ENCODE data around the gene CACNA1C.

DNA sequence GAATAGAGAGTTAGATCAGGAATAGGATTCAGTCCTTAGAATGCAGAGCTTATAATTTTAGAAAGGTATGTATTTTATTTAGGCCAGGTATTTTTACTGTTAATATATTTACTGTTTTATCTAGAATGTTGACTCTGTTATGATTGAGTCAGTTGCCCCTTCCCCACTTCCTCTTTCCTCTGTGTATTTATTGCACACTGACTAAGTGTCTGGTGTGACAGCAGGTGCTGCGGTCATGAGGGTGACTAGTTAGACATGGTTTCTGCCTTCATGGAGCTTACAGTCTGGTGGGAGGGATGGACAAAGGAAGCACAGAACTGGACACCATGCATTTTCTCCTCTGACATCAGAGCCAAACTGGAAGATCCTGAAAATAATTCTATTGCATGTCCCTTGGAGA lies 159.8 kb downstream of the CACNA1C start:
- TF ChIP-seq, protein P1, sequence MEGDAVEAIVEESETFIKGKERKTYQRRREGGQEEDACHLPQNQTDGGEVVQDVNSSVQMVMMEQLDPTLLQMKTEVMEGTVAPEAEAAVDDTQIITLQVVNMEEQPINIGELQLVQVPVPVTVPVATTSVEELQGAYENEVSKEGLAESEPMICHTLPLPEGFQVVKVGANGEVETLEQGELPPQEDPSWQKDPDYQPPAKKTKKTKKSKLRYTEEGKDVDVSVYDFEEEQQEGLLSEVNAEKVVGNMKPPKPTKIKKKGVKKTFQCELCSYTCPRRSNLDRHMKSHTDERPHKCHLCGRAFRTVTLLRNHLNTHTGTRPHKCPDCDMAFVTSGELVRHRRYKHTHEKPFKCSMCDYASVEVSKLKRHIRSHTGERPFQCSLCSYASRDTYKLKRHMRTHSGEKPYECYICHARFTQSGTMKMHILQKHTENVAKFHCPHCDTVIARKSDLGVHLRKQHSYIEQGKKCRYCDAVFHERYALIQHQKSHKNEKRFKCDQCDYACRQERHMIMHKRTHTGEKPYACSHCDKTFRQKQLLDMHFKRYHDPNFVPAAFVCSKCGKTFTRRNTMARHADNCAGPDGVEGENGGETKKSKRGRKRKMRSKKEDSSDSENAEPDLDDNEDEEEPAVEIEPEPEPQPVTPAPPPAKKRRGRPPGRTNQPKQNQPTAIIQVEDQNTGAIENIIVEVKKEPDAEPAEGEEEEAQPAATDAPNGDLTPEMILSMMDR (IDR thresholded peaks at IDR 0.05), result no peak
- no peak for TF ChIP-seq POLR2AphosphoS5 (IDR thresholded peaks at IDR 0.05)
- TF ChIP-seq POLR2A (IDR thresholded peaks at IDR 0.05), result no peak

All from upper lobe of left lung (tissue), 4 donors.